Loucy (cell line): ENCODE data around the gene PNPLA6.

Experiments used
- EZH2phosphoT487 ChIP-seq: fragments of 200-600 bp; IDR thresholded peaks from 2 replicates; pipeline ENCODE4 v1.6.1; 2018; ENCODE audit warnings: antibody characterized with exemption, mild to moderate bottlenecking, moderate library complexity, borderline replicate concordance
- TF ChIP-seq, protein P1 (sequence below): fragments of 200-600 bp; sonication (generic); conservative IDR thresholded peaks from 2 replicates; pipeline ENCODE4 v1.5.1; 2014; ENCODE audit warnings: mild to moderate bottlenecking, antibody characterized with exemption, low read length

GRCh38 chr19:7529246-7529600, 6.3 kb upstream of the PNPLA6 start:
- TF ChIP-seq EZH2phosphoT487 = no peak
- TF ChIP-seq, protein P1, sequence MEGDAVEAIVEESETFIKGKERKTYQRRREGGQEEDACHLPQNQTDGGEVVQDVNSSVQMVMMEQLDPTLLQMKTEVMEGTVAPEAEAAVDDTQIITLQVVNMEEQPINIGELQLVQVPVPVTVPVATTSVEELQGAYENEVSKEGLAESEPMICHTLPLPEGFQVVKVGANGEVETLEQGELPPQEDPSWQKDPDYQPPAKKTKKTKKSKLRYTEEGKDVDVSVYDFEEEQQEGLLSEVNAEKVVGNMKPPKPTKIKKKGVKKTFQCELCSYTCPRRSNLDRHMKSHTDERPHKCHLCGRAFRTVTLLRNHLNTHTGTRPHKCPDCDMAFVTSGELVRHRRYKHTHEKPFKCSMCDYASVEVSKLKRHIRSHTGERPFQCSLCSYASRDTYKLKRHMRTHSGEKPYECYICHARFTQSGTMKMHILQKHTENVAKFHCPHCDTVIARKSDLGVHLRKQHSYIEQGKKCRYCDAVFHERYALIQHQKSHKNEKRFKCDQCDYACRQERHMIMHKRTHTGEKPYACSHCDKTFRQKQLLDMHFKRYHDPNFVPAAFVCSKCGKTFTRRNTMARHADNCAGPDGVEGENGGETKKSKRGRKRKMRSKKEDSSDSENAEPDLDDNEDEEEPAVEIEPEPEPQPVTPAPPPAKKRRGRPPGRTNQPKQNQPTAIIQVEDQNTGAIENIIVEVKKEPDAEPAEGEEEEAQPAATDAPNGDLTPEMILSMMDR = no peak
